K562 (cell line): ENCODE data around the gene TMEM143. TPM values are rescaled to one million over a fixed set of nuclear protein-coding genes. Genes with fewer than 3 reads are reported as not detected.

Experiments used
- DDX20 ChIP-seq: fragments of 450-650 bp; IDR thresholded peaks from 2 replicates; pipeline ENCODE4 v1.6.1; 2016; ENCODE audit warnings: missing genetic modification characterization, low read depth, mild to moderate bottlenecking, missing compliant biosample characterization, moderate library complexity
- ESRRB ChIP-seq: fragments of 250-450 bp; sonication (Bioruptor Pico); IDR thresholded peaks from 2 replicates; pipeline ENCODE4 v1.5.0; 2020; ENCODE audit warnings: mild to moderate bottlenecking, moderate library complexity, borderline replicate concordance
- ETV6 ChIP-seq, 3 experiments: fragments of 150-350 bp in 1 of 3; sonication (generic) in 1 of 3; formaldehyde crosslinking in 1 of 3; IDR thresholded peaks; 2 replicates each; pipeline versions ENCODE4 v1.6.1 to v1.8.0; 2014 to 2022; ENCODE audit warnings: borderline replicate concordance in 2 of 3, low read depth in 2 of 3, antibody characterized with exemption in 1 of 3, low read length in 1 of 3, mild to moderate bottlenecking in 1 of 3, missing genetic modification reagents in 1 of 3
- FOXA1 ChIP-seq: fragments of 450-650 bp; IDR thresholded peaks from 2 replicates; pipeline ENCODE4 v1.6.1; 2016; ENCODE audit warnings: mild to moderate bottlenecking, borderline replicate concordance
- GATA2 ChIP-seq: sonication (generic); formaldehyde crosslinking; IDR thresholded peaks from 2 replicates; pipeline ENCODE4 v1.4.0; 2020; ENCODE audit warnings: mild to moderate bottlenecking, missing genetic modification reagents
- HDAC3 ChIP-seq: fragments of 450-650 bp; IDR thresholded peaks from 2 replicates; pipeline ENCODE4 v1.6.1; 2018; ENCODE audit warnings: borderline replicate concordance, mild to moderate bottlenecking, moderate library complexity; ENCODE audit not compliant: partially characterized antibody
- ILF3 ChIP-seq: fragments of 450-650 bp; IDR thresholded peaks from 2 replicates; pipeline ENCODE4 v1.6.1; 2018; ENCODE audit warnings: antibody characterized with exemption, mild to moderate bottlenecking, moderate library complexity, borderline replicate concordance
- KAT8 ChIP-seq: fragments of 450-650 bp; IDR thresholded peaks from 2 replicates; pipeline ENCODE4 v1.6.1; 2016; ENCODE audit warnings: low read depth, mild to moderate bottlenecking
- KDM5B ChIP-seq: fragments of 200-600 bp; sonication (generic); IDR thresholded peaks from 2 replicates; pipeline ENCODE4 v1.6.1; 2012; ENCODE audit warnings: low read depth, mild to moderate bottlenecking, moderate library complexity, low read length, control low read depth, inconsistent platforms; ENCODE audit not compliant: insufficient replicate concordance
- MCM7 ChIP-seq, 2 experiments: fragments of 450-650 bp; IDR thresholded peaks; 2 replicates each; pipeline ENCODE4 v1.6.1; 2016 to 2018
- MYBL2 ChIP-seq, 2 experiments: fragments of 450-650 bp in 1 of 2; sonication (generic) in 1 of 2; formaldehyde crosslinking in 1 of 2; IDR thresholded peaks; 2 replicates each; pipeline versions ENCODE4 v1.6.1 to v1.8.1; 2017 to 2022; ENCODE audit warnings: borderline replicate concordance in 1 of 2, inconsistent platforms in 1 of 2, low read depth in 1 of 2, mild to moderate bottlenecking in 1 of 2, missing genetic modification reagents in 1 of 2, moderate library complexity in 1 of 2
- MYC ChIP-seq, 2 experiments: fragments of 250-450 bp in 1 of 2; sonication (Bioruptor Pico) in 1 of 2; IDR thresholded peaks; 2 replicates each; pipeline versions ENCODE4 v1.5.1 to v1.6.1; 2012 to 2021; ENCODE audit warnings: low read depth in 2 of 2, borderline replicate concordance in 1 of 2, improper control_type of control experiment in 1 of 2, low read length in 1 of 2, mild to moderate bottlenecking in 1 of 2, moderate library complexity in 1 of 2
- NFXL1 ChIP-seq: fragments of 450-650 bp; formaldehyde crosslinking; IDR thresholded peaks from 2 replicates; pipeline ENCODE4 v1.4.0; 2021; ENCODE audit warnings: mild to moderate bottlenecking
- NR4A1 ChIP-seq, 2 experiments: fragments of 250-450 bp in 1 of 2; fragments of 450-650 bp in 1 of 2; sonication (Bioruptor Pico) in 1 of 2; IDR thresholded peaks; 2 replicates each; pipeline versions ENCODE4 v1.4.0 to v1.6.1; 2016 to 2020; ENCODE audit warnings: mild to moderate bottlenecking in 2 of 2, missing compliant biosample characterization in 1 of 2, missing genetic modification characterization in 1 of 2, moderate library complexity in 1 of 2
- PHF20 ChIP-seq: fragments of 450-650 bp; IDR thresholded peaks from 2 replicates; pipeline ENCODE4 v1.6.1; 2018; ENCODE audit not compliant: partially characterized antibody
- SMARCB1 ChIP-seq: IDR thresholded peaks from 2 replicates; pipeline ENCODE4 v1.6.1; 2011; ENCODE audit warnings: improper control_type of control experiment, low read depth; ENCODE audit not compliant: insufficient read length
- ZNF384 ChIP-seq: IDR thresholded peaks from 2 replicates; pipeline ENCODE4 v1.6.1; 2012; ENCODE audit warnings: low read depth, low read length, improper control_type of control experiment
- ZNF431 ChIP-seq: sonication (generic); formaldehyde crosslinking; IDR thresholded peaks from 2 replicates; pipeline ENCODE4 v1.8.0; 2022; ENCODE audit warnings: mild to moderate bottlenecking, missing genetic modification reagents
- ZSCAN32 ChIP-seq: fragments of 450-650 bp; formaldehyde crosslinking; IDR thresholded peaks from 2 replicates; pipeline ENCODE4 v1.4.0; 2020; ENCODE audit warnings: mild to moderate bottlenecking, moderate library complexity
- polyA plus RNA-seq, 8 experiments: library from polyadenylated mRNA; depleted of rRNA in 4 of 8; stranded (reverse) in 5 of 8; unstranded in 3 of 8; fragments of >200 nt; fragmentation: Nextera tagmentation in 2 of 8; fragmentation: Illumina TruSeq in 1 of 8; extraction: Ambion mirVana in 2 of 8; extraction: Trizol in 1 of 8; gene quantifications; 2 replicates each; pipeline versions ENCODE4 v1.2.1 to v1.2.3, GENCODE V29; 2011 to 2014; ENCODE audit warnings: inconsistent platforms in 1 of 8, missing spikeins in 1 of 8
- total RNA-seq, 7 experiments: library from RNA; depleted of rRNA in 6 of 7; stranded (reverse); fragments of >200 nt in 6 of 7; fragmentation: Illumina TruSeq in 2 of 7; extraction: Trizol in 2 of 7; gene quantifications; 2 replicates each; pipeline versions ENCODE4 v1.2.1 to v1.2.3, GENCODE V29; 2011 to 2021; ENCODE audit warnings: low replicate concordance in 1 of 7
- TF ChIP-seq, protein P1 (sequence below): fragments of 250-450 bp; sonication (Bioruptor Pico); IDR thresholded peaks from 2 replicates; pipeline ENCODE4 v1.5.0; 2020; ENCODE audit warnings: mild to moderate bottlenecking, borderline replicate concordance
- TF ChIP-seq, protein P2 (sequence below): fragments of 450-650 bp; formaldehyde crosslinking; IDR thresholded peaks from 2 replicates; pipeline ENCODE4 v1.4.0; 2022; ENCODE audit warnings: missing genetic modification characterization

The TMEM143 gene
- total and polyA plus RNA-seq, 9 of the 15 experiments (the other 6 are each of a cell fraction or from before 2014, with no cell fraction given) = 0.66 to 8.8 (median 4.3) TPM

DNA sequence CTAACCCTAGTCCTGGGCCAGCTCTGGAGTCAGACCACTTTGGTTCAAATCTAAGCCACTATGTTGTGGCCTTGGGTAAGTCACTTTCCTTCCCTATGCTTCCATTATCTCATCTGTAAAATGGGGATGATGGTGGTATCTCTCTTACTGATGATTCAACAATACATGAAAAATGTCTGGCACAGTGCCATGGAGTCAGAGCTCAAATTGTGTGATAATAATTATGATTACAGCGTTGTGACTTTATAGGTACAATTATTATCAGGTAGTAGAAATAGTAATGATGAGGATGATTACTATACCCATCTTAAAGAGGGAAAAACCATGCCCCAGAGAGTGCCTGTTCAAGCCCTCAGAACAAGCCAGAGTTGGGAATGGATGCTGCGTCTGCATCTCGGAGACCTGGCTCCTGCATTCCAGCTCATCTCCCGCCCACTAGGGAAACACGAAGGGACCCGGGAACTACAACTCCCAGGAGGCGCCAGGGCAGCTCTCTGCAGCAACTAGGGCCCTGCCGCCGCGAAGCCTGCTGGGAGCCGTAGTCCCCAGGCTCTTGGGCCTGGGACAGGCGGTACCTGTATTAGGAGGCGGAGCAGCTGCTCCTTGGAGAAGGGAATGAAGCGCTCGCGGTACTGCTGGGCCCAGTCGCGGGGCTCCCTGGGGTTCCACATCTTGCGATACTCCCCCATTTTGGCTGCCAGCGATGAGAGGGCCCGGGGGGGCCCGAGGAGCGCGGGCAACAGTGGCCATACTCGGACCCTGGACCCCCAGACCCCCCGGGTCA lies 832 bp downstream of the TMEM143 start (continued):
- TF ChIP-seq GATA2 (CRISPR knock-in tag) (no peak), NFXL1 (no peak), ILF3 (no peak), SMARCB1 (no peak), PHF20 (no peak), DDX20 (tag) (no peak), KAT8 (no peak), ZNF431 (no peak), ZNF384 (no peak), ZSCAN32 (0 out of 2 replicates have a peak, but pooled peaks have one; percentile 8), MYBL2 (IDR thresholded peaks at IDR 0.05; ENCODE audit: low read depth) (no peak), MYBL2 (CRISPR knock-in tag; IDR thresholded peaks at IDR 0.05; ENCODE audit: borderline replicate concordance) (no peak), NR4A1 (CRISPR knock-in tag; IDR thresholded peaks at IDR 0.05) (no peak), NR4A1 (tag; IDR thresholded peaks at IDR 0.05) (no peak; the same call in 1 of the 2 replicates), HDAC3 (no peak), FOXA1 (no peak), ETV6 (IDR thresholded peaks at IDR 0.05; ENCODE audit: borderline replicate concordance in 1 of 2, low read depth in 2 of 2, low read length in 1 of 2) (no peak), ETV6 (CRISPR knock-in tag; IDR thresholded peaks at IDR 0.05; ENCODE audit: borderline replicate concordance) (no peak), MYC (IDR thresholded peaks at IDR 0.05; ENCODE audit: low read depth, low read length) (peak; percentile 53; the same call in 1 of the 2 replicates), MYC (CRISPR knock-in tag; IDR thresholded peaks at IDR 0.05; ENCODE audit: borderline replicate concordance, low read depth) (no peak; the same call in 1 of the 2 replicates), ESRRB (CRISPR knock-in tag) (no peak), KDM5B (no peak), MCM7 (IDR thresholded peaks at IDR 0.05) (no peak)
- TF ChIP-seq, protein P1, sequence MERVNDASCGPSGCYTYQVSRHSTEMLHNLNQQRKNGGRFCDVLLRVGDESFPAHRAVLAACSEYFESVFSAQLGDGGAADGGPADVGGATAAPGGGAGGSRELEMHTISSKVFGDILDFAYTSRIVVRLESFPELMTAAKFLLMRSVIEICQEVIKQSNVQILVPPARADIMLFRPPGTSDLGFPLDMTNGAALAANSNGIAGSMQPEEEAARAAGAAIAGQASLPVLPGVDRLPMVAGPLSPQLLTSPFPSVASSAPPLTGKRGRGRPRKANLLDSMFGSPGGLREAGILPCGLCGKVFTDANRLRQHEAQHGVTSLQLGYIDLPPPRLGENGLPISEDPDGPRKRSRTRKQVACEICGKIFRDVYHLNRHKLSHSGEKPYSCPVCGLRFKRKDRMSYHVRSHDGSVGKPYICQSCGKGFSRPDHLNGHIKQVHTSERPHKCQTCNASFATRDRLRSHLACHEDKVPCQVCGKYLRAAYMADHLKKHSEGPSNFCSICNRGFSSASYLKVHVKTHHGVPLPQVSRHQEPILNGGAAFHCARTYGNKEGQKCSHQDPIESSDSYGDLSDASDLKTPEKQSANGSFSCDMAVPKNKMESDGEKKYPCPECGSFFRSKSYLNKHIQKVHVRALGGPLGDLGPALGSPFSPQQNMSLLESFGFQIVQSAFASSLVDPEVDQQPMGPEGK (CRISPR knock-in tag) = no peak
- TF ChIP-seq, protein P2, sequence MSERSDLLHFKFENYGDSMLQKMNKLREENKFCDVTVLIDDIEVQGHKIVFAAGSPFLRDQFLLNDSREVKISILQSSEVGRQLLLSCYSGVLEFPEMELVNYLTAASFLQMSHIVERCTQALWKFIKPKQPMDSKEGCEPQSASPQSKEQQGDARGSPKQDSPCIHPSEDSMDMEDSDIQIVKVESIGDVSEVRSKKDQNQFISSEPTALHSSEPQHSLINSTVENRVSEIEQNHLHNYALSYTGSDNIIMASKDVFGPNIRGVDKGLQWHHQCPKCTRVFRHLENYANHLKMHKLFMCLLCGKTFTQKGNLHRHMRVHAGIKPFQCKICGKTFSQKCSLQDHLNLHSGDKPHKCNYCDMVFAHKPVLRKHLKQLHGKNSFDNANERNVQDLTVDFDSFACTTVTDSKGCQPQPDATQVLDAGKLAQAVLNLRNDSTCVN (CRISPR knock-in tag) = no peak
